GM19043 (cell line): ENCODE data around the gene DIS3L2.
"Not testable (repeated sequence)": the region's sequence is repeated elsewhere in the genome, so short reads cannot be mapped to it uniquely, and the experiment has no call there.

ENCODE experiments used
- ATAC-seq: cut with Tn5 transposase; IDR thresholded peaks from one replicate; pipeline ENCODE4 v1.9.1; 2021; ENCODE audit warnings: low read depth; ENCODE audit not compliant: unreplicated experiment

DIS3L2 gene

DNA sequence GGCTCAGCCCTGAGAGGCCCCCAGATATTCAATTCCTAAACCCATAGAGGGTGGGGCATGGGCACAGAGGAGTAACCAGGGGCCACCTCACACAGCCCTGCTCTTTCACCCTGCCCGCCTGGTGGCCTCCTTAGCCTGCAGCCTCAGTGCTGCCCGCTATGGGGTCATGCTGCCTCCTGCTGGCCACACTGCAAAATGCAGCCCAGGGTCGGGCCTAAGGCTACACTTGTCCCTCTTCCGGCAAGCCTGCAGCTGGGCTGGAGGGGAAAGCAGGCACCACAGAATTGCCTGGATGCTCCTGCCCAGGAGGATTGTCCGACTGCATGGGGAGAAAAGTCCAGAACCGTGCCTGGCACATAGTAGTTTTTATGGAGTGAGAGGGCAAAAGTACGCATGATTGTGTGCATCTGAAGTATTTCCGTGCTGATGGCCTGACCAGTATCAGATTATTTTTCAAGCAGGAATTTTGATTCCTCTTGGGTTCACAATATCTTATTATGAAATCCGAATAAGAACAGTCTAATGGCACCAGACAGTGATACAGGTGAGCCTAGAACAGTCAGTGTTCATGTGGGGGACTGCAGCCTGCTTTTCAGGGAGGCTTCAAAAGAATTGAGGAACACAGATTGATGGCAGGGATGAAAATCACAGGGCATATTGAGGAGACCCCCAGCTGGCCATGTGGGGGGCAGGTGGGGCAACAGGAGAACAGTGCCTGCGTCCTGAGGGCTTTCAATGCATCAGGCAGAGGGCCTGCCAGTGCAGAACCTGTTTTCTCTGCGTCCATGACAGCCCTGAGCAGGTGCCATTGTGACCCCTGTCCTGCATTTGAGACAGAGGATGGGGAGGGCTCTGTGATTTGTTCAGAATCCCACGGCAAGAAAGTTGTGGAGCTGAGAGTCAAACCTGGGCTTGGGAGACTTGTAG is 365.9 kb downstream of the DIS3L2 start:
- ATAC-seq = no peak

DNA sequence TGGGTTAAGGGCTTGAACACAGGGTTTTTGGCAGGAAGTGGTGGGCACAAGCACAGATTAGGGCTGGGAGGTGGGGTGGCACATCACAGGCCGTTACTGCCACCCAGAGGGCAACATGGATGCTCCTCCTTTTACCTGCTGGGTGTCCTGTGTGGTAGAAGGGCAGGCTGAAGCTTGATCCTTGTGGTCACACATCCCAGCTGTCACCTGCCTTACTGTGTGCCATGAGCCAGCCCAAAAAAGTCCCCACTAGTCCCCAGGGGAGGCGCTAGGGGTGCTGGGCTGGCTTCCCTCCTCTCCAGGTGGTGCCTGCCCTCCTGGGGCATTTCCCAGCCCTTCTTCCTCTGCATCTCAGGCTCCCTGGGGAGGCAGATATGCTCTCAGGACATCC is 366.5 kb downstream of the DIS3L2 start:
- ATAC-seq = no peak

DNA sequence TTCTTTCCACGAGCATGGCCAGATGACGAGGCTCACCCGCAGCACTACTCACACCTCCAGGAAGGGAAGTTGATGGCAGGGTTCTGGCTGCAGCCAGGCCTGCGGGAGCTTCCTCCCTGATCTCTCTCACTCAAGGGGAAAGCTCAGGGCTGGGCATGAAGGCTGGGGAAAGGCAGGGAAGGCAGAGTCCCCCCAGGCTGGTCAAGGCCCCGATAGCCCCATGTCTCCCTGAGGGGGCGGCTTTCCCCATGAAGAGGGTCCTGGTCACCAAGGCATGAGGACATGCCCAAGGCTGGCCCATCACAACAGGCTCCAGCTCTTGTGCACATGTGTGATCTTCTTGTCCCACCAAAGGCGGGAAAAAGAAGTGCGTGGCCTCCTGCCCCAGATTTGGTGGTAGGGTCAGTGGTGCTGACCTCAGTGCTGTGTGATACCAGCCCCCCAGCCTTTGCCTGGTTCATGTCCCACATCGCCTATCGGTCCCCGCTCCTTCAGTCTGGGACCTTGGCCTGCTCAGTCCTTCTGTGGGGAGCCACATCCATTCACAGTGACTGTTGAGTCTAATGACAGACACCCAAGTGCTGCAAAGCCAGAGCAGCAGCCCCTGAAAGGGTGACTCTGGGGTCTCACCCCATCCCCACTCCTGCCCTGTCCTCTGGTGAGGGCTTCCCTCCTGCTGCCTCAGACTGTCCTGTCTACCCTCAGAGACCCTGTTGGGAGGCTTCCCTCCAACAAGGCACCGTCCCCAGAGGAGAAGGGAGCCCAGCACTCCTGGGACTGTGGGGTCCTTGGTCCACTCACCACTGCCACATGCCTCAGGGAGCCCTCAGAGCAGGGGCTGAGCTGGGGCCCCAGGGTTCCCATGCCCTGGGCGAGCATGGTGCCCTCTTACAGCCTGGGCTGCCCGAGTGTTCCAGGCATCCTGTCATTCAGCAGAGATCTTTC is 367.3 kb downstream of the DIS3L2 start:
- no peak for ATAC-seq

DNA sequence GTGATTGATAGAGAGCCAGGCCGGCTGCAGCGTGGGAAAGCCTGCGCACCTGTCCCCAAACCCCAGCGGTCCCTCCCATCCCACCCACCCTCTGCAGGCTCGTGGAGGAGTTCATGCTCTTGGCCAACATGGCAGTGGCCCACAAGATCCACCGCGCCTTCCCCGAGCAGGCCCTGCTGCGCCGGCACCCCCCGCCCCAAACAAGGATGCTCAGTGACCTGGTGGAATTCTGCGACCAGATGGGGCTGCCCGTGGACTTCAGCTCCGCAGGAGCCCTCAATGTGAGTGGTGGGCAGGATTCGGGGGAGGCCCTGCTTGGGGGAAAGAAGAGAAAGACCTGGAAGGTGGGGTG is 368.2 kb downstream of the DIS3L2 start:
- ATAC-seq = no peak

DNA sequence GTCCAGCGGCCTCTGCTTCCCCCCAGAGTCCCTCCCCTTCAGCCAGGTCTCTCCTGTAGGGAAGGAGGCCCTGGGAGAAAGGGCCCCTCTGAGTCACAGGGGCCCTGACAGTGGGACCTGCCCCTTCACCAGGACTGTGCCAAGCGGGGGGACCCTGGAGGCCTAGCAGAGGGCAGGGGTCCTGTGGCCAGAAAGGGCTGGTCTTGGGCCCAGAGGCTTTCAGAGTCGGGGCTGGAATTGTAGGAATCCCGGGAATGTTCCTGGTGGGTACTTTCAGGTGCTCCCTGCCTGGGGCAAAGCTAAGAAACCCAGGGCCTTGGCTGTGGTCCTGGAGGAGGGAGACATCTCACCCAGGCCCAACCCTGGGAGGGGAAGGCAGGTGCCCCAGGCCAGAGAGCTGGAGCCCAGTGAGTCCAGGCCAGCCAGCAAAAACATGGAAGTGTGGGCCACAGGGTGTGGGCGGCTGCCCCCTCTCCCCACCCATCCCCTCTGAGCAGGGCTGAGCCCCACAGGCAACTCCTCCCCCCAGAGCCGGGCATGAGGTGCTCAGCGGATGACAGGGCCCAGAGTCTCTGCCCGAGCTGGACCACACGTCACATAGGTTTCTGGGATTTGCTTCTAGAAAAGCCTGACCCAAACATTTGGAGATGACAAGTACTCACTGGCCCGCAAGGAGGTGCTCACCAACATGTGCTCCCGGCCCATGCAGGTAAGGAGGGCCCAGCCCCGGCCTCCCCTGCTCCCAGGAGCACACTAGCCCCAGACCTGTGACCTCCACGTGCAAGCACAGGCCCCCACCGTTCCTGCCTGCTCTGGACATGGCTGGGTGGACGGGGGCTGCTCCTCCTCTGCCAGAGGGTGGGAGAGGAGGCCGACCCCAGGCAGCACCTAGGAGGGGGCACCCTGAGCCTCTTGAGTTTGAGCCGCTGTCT is 368.8 kb downstream of the DIS3L2 start:
- ATAC-seq = no peak

DNA sequence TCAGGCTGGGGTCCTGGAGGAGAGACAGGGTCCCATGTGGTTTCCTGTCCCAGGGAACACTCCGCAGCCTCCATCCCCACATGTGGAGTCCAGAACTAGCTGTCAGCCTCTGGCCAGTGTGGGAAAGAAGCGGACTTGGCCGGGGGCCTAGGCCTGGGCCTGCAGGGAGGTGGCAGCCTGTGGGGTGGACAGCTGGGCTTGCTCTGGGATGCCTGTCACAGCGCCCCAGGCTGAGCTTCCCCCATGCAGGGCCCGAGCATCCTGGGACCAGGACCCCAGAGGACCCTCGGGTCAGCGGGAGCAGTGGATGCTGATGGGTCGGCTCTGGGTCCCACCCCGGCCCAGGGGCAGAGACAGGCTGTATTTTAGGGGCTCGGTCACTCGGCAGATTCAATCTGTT is 369.5 kb downstream of the DIS3L2 start:
- ATAC-seq = not testable (repeated sequence)

DNA sequence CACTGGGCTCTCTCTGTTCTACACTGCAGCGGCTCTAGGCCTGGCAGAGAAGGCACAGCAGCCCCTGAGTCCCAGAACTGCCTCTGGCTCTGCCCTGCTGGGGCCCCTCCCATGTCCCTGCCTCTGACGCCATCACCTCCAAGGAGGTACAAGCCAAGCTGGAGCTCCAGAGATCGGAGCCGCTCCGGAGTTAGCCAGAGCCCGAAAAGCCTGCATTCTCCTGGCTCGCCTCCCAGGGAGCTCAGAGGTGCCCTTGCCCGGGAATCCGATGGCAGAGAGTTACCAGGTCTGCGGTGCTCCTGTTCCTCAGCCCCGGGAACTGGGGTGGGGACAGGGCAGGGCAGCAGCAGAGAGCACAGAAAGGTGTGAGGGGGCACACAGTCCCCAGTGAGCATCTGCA is 370.1 kb downstream of the DIS3L2 start:
- ATAC-seq = not testable (repeated sequence)

DNA sequence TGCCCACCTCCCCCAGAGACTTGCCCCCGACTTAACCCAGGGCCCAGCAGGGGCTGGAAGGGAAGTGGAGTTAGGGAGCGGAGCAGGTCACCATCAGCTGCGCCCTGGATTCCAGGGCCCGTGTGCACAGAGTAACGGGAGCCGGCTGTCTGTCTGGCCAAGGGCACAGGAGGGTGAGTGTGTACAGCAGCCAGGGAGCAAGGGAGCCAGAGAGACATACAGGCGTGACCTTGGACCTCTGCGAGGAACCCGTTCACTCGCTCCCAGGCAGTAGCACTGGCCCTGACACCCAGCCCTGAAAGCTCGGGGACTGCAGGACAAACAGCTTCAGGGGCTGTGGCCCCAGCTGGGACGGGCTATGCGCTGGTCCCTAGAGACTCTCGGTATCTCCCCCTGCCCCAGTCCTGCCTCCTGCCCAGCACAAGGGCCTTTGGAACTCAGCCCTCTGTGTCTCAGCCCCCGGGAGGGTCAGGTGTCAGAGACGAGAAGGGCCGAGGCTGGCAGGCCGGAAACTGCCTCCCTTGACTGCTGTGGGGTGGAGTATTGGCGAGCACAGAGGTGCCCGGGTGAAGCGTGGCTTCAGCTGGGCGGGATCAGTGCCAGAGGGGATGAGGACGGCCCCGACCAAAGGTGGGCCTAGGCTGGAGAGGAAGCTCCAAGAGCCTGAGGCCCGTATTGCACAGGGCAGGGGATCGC is 370.9 kb downstream of the DIS3L2 start:
- not testable (repeated sequence) for ATAC-seq

DNA sequence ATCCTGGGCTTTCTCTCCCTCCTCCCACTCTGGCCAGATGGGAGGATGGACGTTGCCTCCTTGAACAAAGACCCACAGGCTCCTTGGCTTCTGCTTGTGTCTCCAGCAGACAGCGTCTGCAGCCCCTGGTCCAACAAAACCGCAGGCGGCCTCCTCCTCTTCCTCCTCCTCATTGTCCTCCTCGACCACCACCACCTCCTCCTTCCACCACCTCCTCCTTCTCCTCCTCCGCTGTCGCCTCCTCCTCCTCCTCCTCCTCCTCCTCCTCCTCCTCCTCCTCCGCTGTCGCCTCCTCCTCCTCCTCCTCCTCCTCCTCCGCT is 371.4 kb downstream of the DIS3L2 start:
- ATAC-seq = no peak

DNA sequence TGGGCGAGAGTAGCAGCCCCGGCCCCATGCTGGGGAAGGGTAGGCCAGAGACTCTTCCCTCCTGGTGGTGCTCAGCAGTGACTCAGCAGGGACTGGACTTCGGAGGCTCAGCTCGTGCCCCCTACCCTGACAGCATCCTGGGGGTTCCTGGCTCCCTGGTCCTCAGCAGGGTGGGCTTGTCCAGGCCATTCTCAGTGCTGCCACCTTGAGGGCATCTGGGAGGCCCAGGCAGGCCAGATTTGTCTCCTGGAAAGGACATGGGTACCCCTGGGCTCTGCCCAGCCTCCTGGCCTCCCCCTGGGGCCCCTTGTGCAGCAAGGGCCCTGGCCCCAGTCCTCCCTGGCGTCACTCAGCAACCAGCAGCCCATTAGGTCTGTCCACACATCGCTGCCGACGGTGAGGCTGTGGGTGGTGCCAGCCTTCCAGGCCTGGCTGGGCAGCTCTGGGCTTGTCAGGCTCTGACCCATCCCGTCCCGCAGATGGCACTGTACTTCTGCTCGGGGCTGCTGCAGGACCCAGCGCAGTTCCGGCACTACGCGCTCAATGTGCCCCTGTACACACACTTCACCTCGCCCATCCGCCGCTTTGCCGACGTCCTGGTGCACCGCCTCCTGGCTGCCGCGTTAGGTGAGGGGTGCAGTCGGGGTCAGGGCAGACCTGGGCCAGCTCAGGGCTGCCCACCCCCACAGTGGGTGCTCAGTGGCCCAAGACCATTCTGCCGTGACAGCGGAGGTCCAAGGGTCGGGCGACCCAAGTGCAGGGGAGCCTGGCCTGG is 372.0 kb downstream of the DIS3L2 start:
- ATAC-seq = no peak

DNA sequence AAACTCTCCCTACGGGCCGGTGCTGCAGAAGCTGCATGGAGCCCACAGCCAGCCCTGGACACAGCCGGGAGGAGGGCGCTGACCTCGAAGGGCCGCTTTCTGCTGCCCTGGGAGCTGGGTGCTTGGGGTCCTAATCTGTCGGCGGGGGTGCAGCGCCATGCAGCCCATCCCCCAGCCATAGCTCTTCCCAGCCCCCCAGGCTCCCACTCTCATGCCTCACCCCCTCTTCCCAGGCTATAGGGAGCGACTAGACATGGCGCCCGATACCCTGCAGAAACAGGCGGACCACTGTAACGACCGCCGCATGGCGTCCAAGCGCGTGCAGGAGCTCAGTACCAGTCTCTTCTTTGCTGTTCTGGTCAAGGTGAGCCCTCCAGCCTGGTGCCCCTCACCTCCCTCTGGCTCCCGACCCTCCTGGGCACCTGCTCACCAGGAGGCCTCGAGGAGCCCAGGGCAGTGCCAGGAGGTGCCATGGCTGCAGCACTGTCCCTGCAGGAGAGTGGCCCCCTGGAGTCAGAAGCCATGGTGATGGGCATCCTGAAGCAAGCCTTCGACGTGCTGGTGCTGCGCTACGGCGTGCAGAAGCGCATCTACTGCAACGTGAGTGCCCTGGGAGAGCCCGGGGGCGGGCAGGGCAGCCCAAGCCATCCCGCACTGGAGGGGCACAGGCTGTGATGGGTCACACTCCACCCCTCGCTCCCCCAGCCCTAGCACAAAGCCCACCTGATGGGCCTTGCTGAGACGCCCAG is 372.8 kb downstream of the DIS3L2 start:
- not testable (repeated sequence) for ATAC-seq

DNA sequence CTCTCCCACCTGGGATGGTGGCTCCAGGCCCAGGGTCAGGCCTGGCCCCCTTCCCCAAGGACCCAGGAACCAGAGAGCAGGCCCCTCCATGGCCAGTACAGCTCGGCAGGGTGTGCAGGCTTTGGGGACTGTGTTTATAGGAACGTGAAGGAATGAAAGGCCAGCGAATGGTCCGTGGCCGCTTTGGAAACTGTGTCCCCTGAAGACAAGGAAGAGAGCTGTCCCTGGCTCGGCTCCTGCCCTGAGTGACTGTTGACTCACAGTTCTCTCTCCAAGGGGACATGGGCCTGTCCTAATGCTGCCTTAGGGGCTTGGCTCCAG is 373.3 kb downstream of the DIS3L2 start:
- ATAC-seq = not testable (repeated sequence)

DNA sequence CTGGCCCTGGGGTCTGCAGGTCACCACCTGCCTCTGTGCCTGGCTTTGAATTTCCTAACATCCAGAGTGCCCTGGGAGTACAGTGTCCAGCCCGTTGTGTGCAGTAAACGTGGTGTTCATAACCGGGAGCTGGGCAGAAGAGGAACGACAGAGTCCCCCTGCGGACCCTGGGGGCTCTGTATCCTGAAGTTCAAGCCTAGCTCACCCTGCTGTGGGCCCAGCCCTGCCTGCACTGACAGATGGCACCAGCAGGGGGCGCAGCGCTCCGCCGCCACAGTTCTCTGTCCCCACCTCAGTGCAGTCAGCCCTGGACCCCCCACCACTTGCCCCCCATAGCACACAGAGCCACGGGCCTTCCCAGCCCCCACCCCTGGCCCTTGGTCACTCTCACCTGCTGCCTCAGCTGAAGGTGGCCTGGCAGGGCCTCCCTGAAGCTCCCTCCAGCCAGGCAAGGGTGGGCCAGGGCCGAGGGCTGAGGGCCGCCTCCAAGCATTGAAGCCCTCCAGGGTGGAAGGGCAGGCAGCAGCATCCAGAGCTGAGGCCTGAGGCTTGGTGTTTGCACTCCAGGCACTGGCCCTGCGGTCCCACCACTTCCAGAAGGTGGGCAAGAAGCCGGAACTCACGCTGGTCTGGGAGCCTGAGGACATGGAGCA is 373.8 kb downstream of the DIS3L2 start:
- ATAC-seq = not testable (repeated sequence)

DNA sequence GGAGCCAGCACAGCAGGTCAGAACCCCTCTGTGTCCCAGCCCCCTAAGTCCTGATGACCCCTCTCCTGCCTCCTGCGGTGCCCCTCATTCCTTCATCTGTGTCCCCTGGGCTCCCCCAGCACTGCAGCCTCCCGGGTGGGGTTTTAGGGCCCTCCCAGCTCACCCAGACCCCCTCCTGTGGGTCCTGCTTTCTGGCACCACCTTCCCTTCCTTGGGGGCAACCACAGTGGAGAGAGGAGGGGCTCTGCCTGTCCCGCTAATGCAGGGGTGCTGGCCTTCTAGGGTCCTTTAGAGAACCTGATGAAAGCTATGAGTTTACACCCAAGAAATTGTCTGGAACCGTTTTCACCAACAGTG is 374.3 kb downstream of the DIS3L2 start:
- no peak for ATAC-seq

DNA sequence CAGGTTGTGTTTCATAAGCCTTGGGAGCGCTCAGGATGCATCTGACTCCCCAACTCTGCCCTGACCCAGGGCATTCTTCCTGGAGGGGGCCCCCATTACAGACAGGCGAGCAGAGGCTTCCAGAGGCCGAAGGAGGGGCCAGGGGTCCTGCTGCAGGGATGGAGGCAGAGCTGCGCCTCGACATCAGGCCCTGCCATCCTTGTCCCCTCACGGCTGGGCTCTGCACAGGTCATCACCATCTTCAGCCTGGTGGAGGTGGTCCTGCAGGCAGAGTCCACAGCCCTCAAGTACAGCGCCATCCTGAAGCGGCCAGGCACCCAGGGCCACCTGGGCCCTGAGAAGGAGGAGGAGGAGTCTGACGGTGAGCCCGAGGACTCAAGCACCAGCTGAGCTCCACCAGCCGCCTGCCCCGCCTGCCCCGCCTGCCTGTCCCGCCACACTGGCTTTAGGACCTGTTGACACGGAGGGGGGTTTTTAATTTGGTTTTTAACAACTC is 374.8 kb downstream of the DIS3L2 start:
- no peak for ATAC-seq

DNA sequence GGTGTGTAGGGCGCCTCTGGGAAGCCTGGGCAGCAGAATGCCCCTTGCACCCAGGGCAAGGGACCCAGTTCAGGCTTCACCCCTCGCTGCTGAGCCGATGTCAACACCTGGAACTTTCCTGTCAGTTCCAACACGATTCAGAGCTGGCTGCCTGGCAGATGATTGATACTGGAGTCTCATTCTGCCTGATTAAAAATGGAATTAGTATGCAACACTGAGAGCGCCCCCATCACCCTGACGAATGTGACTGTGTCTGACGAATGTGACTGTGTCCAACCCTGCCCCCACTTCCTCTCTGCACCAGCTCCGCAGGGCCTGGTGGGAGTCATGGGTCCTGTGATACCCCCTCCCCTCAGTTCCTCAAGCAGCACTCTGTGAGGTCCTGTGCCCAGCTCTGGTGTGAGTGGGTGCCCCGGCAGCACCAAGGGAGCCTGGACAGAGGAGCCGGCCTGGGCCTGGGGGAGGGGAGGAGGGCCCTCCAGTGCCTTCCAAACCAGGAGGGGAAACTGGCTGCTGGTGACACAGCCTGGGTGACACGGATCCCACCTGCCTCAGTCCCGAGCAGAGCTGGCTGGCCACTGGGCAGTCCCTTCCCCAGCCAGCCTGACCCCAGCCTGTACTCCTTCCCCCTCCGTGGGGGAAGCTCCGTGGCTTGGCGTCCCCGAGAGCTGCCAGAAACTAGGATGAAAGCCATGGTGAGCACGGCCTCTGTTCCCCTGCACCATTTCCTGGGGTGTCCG is 375.6 kb downstream of the DIS3L2 start:
- ATAC-seq = no peak

DNA sequence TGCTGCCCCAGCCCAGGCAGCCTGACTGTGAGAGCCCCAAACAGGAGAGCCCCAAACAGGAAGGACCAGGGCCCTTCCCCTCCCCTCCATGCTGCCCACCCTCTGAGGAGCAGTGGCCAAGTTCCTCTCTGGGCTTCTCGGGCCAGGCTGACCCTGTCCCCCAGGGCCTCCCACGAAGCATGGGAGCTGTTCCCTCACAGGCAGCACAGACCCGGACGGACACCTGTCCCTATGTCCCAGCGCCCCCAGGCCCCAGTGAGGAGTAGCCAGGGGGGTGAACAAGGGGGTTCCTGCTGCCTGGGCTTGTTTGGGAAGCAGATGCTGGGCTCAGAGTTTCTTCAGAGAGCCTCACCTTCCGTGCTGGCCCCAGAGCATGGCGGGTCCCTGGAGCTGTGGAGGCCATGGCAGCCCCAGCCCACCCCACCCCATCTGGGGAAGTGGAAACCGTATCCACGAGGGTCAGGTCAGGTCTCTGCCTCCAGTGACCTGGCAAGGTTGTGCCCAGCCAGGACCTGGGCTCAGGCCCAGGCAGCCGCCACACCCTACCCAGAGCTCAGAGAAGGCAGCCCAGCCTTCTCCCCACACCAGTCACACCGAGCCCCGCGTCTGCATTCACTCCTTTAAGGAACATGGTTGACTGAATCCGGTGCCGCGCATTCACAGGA is 376.7 kb downstream of the DIS3L2 start:
- not testable (repeated sequence) for ATAC-seq
